Choroid plexus epithelial cell (primary cell): Measurements from ENCODE around the gene BMP7.

Experiments
- DNase-seq: peaks from one replicate; pipeline ENCODE4 v3.0.0-alpha.2; 2010; ENCODE audit warnings: low read depth
- H3K4me3 ChIP-seq: 2 replicates; pipeline ENCODE4 v1.5.1; 2011; ENCODE audit warnings: low read depth, mild to moderate bottlenecking, control low read depth, low read length, moderate library complexity
- CTCF ChIP-seq: conservative IDR thresholded peaks from 2 replicates; pipeline ENCODE4 v1.5.1; 2011; ENCODE audit warnings: low read depth, mild to moderate bottlenecking, control low read depth, inconsistent platforms, low read length, moderate library complexity

BMP7 gene

GRCh38 chr20:57146155-57146554, 120.3 kb downstream of the BMP7 start:
- TF ChIP-seq CTCF = no peak
- H3K4me3 ChIP-seq = no peak overlapping the region
- DNase-seq = no peak

- no peak overlapping the region for H3K4me3 ChIP-seq
- TF ChIP-seq CTCF = no peak
- no peak for DNase-seq
Observed at GRCh38 chr20:57145089-57145631, 121.3 kb downstream of the BMP7 start.

- no peak for DNase-seq
- no peak overlapping the region for H3K4me3 ChIP-seq
- TF ChIP-seq CTCF = no peak
Observed at GRCh38 chr20:57143173-57143572, 123.3 kb downstream of the BMP7 start.

- DNase-seq = no peak
- no peak for TF ChIP-seq CTCF
- H3K4me3 ChIP-seq = no peak overlapping the region
Observed at GRCh38 chr20:57142667-57143066, 123.8 kb downstream of the BMP7 start.

- no peak for TF ChIP-seq CTCF
- DNase-seq = no peak
- no peak overlapping the region for H3K4me3 ChIP-seq
Observed at GRCh38 chr20:57141492-57141891, 124.9 kb downstream of the BMP7 start.

- DNase-seq = no peak
- no peak for TF ChIP-seq CTCF
- H3K4me3 ChIP-seq = no peak overlapping the region
Observed at GRCh38 chr20:57140416-57140965, 126.0 kb downstream of the BMP7 start.
